HG03442 (cell line): Measurements from ENCODE around the gene IL23R.
A peak's percentile ranks its signal among the peaks of the same experiment; 100 is the strongest.

Source experiments
- ATAC-seq: cut with Tn5 transposase; IDR thresholded peaks from one replicate; pipeline ENCODE4 v1.9.1; 2021; ENCODE audit warnings: mild to moderate bottlenecking, moderate library complexity; ENCODE audit not compliant: unreplicated experiment

IL23R gene

DNA sequence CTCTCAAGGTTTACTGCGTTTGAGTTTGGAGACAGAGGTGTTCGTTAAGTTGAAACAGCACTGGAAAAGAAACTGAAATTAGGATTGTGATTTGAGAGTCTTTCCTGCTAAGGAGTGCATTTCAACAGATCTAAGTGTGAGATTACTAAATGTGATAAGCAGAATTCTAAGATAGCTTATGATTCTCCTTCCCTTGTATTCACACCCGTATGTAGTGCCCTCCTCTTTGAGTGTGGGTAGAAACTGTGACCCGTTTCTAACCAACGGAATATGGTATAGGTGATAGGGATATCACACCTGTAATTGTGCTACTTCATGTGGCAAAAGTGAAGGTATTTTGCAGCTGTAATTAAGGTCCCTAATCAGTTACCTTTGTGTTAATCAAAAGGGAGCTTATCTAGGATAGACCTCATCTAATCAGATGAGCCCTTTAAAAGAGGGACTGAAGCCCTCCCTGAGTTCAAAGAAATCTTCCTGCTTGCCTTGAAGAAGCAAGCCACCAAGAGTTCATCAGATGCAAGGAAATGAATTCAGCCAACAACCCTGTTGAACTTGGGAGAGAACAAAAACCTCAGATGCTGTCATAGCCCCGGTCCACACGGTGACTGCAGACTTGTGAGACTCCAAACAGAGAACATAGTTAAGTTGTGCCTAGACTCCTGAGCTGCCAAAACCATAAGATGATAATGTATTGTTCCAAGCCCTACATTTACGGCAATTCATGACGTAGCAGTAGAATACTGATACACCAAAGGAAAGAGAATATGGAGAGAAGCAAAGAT, 128.8 kb downstream of the IL23R start:
- ATAC-seq: no peak

DNA sequence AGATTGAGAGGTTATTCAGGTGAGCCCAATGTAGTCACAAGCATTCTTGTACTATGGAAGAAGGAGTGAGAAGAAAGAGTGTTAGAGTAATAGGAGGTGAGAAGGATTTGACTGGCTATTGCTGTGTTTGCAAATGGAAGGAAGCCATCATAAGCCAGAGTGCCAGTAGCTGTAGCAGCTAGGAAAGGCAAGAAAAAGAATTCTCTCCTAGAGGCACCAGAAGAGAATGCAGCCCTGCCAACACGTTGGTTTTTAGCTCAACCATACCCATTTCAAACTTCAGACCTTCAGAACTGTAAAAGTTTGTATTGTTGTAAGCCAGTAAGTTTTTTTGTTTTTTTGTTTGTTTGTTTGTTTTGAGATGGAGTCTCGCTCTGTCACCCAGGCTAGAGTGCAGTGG, 132.5 kb downstream of the IL23R start:
- ATAC-seq: no peak

DNA sequence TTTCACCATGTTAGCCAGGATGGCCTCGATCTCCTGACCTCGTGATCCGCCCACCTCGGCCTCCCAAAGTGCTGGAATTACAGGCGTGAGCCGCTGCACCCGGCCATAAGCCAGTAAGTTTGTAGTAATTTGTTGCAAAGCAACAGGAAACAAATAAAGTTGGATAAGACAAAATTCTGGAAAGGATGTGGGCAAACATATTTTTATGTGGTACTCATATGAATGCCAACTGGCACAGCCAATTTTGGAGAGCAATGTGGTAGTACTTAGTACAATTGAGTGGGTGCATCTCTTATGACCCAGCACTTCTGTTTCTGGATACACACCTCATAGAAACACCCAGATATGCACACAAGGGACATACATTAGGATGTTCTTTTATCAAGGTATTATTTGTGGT, 133.0 kb downstream of the IL23R start:
- no peak for ATAC-seq

DNA sequence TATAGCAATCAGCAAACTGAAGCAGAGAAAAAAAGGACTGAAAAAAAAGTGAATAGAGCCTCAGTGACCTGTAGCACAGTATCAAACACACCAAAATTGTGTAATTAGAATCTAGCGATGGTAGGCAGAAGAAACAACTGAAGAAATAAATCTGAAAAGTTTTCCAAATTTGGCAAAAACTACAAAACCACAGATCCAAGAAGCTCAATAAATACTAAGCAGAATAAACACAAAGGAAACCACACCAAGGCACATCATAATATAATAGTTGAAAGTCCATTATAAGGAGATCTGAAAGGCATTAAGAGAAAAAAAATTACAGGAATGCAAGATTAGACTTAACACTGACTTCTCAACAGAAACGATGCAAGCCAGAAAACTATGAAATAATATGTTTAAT, 134.3 kb downstream of the IL23R start:
- no peak for ATAC-seq

DNA sequence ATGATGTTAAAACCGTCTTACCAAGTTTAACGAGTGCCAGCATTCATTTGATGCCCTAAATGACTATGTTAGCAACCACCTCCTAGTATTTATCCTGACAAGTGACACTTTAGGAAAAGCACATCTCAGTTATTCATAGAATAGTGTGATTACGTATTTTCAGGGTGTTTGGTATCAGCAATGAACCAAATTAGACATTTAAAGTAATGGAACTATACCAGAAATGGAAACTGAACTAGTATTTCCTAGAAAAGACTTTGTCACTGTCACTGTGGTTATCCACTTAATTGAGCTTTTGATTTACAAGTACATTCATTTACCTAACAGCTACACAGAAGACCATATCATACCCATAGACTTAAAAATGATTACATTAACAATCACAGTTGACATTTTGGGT, 137.8 kb downstream of the IL23R start:
- ATAC-seq: no peak

DNA sequence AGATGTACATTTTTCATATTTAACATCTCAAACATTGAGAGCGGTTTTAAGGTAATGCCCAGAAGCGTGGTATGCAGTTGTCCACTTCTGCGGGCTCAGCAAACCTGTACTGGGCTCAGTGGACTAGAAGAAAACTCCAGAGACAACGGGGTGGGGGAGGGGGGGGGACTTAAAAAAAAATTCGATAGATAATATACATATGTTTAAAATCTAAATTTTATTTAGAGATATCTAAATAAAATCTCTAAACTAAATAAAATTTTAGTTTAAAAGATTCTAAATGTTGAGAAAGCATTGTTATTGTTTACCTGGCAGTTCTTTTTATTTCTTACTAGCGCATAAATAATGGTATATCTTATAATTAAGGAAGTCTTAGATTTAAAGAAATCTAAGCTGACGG, 140.3 kb downstream of the IL23R start:
- no peak for ATAC-seq

DNA sequence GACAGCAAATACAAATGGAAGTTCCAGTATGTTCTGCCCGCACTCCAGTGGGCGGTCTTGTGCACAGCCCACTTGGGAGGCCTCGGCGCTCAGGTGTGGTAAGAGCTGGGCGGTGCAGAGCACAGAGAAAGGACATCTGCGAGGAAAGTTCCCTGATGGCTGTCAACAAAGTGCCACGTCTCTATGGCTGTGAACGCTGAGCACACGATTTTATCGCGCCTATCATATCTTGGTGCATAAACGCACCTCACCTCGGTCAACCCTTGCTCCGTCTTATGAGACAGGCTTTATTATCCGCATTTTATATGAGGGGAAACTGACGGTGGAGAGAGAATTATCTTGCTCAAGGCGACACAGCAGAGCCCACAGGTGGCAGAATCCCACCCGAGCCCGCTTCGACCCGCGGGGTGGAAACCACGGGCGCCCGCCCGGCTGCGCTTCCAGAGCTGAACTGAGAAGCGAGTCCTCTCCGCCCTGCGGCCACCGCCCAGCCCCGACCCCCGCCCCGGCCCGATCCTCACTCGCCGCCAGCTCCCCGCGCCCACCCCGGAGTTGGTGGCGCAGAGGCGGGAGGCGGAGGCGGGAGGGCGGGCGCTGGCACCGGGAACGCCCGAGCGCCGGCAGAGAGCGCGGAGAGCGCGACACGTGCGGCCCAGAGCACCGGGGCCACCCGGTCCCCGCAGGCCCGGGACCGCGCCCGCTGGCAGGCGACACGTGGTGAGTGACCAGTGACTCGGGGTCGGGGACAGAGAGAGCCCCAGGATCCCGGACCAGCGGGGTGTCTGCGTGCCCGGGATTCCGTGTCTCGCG, 141.2 kb downstream of the IL23R start, which contains the start of gene IL12RB2:
IL12RB2 (plus strand) TSS at position 623 of the 810 bp plus-strand sequence. CDS start 12,496 bp downstream, outside the sequence.
- ATAC-seq: peak; percentile 53

DNA sequence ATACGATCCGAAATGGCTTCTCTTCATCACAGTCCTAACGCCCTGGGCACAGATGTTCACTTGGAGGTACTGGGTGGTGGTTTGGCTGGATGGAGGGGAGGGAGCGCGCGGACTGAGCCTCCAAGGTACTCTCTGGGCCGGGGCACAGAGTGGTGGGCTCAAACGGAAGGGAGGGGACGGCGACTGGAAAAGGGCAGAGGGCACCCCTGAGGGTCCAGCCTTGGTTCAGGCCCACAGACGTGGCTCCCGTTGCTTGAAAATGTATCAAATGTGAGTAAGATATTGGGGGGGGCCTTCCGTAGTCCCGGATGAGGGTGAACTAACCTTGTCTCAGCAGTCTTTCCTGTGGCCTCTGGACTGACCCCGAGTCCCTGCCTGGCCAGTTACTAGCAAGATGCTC, 141.9 kb downstream of the IL23R start:
- peak; percentile 27 for ATAC-seq
